ENCODE results near the gene PRXL2B.

PRXL2B gene

DNA sequence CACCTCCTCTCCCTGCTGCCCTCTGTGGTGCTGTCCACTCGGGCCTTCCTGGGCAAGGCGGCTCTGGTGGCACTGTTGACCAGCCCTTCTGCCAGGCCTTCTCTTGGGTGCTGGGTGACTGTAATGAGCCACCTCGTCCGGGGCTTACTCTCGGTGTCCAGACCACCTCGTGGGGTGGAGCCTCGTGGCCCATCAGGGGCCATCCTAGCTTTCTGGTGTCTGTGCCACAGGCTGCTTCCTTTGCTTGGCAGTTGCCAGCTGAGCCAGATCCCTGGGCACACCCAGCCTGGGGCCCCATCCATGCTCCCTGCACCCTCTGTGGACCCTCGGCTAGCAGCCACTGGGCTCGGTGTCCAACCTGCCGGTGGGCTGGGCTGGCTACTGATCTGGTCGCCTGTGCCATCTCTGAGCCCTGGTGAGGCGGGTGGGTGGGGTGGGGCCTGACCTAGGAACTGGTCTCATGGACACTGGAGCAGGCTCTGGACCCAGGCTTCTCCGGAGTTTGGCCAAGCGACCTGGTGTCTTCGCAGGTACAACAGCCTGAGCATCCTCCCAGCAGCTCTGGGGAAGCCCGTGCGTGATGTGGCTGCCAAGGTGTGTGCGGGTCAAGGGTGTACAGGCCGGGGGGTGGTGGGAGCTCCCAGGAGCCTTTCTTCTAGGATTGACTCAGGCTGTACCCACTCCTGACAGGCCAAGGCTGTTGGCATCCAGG is 1.4 kb downstream of the PRXL2B start:
- DNase-seq: no peak

DNA sequence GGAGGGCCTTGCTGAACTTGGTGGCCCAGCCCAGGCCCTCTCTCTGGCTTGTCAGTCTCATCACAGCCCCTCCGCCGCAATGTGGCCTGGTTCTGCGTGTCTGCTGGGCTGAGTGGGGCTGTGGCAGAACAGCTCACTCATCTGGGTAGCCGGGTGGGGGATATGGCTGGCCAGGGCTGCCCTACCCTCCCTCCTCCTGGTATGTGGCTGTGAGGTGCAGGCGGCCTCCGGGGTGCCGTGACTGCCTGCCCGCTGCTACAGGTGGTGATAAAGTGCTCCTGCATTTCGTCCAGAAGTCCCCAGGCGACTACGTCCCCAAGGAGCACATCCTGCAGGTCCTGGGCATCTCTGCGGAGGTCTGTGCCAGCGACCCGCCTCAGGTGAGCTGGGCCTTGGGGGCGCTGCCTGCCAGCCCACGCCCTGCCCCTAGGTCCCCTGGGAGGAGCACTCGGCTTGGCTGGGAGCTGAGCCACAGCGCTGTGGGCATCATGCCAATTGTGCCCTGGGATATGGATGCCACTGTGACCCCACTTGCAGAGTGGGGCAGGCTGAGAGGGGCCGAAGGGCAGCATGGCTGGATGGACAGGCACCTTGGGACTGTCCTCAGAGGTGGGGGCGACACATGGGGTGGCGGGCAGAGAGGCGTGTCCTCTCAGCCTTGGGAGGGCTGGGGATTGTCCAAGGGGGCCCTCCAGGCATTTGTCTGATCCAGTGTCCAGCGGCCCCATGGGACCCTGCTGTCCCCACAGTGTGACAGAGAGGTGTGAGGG is 2.3 kb downstream of the PRXL2B start:
- DNase-seq: no peak

DNA sequence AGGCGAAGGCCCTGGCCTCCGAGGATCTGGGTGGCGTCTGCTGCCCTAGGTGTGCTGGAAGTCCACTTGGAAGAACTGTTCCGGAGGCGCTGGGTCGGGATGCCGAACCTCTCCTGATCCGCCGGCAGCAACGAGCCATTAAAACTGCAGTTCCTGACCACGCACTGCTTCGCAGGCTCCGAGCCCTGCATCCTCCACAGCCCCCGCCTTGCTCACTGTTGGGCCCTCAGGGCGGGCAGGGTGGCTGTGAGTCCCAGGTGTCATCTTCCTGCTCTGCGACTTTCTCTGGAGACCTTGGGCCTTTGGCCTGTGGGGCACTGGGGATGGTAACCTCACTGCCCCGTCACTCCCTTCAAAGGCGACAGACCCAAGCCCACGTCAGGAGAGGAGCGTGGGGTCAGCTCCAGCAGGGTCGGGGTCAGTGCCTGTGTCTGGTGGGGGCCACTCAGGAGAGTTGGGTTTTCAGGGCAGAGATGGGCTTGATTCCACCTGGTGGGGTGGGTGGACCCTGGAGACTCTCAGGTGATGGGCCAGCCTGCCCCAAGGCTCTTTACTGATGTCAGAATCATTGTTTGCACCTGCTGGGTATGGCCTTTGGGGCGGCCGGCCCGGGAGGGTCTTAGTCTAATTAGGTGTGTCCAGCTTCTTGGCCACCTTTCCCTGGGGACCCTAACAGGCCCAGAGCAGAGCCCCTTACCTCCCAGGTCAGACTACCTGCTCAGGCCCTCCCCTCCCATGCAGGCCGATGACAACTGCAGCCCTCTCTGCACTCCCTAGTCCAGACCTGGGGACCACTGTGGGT is 3.1 kb downstream of the PRXL2B start:
- no peak for DNase-seq

DNA sequence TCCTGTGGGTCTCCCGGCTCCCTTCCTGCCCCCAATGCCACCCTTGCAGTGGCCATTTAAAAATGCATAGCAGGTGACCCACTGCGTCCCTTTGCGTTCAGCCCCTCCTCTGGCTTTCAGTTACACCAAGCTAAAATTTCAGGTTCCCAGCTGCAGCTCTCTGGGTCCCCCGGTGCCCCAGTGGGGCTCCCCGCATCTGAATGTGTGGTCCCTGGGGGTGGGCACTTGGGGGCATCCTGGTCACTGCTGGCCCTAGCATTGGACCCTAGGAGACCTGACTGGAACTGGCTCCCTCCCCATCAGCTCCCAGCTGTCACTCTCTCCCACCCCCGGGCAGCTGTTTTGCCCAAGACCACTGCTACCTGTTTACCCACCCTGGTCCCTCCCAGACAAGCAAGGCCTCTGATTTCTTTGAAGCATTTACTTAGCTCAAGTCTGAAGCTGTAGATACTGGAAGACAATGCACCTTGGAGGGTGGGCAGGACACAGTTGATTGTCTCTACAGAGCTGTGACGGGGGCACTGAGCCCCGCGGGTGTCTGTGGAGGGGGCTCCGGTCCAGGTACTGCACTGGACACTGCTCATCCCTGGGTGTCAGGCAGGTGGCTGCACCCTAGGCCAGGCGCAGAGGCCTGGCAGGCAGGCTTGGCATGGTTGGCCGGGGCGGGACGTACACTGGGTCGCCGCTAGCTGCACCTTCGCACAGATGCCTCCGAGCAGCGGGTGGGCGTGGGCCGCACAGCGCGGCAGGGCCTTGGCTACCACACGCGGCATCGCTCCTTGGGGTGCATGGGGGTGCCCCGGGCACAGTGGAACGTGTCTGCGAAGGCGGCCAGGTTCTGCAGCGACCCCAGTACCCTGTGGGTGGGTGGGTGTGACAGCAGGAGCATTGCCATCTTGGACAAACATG is 3.9 kb downstream of the PRXL2B start:
- no peak for DNase-seq

DNA sequence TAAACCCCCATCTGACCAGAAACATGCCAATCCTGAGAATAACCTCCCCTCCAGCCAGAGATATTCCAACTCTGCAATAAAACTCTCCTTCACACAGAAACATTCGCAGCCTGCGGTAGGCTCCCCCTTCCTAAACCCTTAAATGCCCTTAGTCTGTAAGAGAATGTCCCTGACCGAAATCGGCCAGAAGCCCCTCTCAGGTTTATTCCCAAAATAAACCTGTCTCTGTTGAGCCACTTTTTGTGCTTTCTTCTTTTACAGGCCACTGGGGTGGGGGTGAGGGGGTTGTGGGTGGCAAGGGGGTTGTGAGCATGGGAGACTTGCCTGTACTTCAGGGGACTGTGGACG is 4.6 kb downstream of the PRXL2B start:
- no peak for DNase-seq

DNA sequence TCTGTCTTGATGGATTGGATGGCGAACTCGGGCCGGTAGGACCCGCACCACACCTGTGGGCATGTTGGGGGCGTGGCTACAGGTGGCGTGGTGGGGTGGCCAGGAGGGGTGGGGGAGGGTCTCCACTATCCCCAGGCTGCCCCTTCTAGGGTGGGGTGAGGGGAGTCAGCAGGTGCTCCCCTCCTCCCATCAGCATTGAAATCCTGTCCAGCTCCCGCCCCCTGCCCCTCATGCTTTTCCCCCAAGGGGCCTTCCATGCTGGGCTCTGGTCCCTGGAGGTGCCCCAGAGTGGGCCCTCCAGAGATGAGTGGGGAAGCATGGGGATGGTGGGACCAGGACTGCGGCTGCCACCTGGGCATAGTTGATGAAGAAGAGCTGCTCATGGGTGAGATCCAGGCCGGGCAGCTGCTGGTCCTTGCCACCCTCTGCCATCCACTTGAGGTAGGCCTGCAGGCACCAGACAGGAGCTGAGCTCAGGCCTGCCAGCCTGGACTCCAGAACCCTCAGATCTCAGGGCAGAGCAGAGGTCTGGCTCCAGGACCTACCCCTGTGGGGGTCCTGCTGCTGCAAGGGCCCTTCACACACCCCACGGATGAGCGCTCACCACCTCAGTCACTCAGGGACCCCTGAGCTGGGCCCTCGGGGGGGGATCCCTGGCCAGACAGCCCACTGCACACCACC is 5.1 kb downstream of the PRXL2B start:
- DNase-seq: no peak

DNA sequence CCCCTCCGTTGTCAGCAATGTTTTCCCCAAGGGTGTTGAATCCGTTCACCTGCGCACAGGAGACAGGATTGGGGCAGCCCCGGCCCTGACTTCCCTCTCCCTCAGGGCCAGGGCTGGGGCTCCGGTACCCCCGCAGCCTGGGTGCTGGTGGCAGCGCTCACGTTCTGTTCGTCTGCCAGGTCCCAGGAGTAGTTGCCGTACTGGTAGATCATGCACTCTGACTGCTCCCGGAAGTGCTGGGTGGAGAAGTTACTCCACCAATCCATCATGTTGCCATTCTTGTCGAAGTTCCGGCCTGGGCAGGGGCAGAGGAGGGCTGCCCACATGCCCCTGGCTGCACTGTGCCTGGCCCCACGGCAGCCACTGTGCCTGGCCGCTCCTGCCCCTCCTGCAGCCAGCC is 6.1 kb downstream of the PRXL2B start:
- DNase-seq: no peak

DNA sequence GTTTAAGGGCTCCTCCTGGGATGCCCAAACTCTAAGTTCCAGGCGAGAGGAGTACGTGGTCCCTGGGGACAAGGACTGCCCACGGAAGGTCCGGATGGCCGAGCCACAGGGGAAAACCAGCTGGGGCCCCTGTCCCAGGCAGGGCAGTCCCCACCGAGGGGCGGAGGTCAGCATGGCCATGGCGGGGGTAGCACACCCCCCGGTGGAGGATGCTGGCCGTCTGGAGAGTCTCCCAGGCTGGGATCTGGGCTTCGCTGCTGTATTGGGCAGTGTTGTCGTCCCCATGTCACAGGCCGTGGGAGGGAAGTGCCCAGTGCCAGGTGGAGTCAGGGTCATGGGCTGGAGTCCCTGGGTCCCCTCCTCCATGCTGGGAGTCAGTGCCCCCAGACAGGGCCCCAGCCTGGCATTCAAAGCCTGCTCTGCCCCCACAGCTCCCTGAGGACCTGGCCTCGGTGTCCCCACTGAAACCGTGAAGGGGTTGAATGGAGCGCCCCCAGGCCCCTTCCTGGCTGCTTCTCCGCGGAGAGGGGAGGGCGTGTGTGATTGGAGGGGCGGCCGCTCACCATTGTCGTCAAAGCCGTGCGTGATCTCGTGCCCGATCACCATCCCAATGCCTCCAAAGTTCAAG is 6.8 kb downstream of the PRXL2B start:
- no peak for DNase-seq

DNA sequence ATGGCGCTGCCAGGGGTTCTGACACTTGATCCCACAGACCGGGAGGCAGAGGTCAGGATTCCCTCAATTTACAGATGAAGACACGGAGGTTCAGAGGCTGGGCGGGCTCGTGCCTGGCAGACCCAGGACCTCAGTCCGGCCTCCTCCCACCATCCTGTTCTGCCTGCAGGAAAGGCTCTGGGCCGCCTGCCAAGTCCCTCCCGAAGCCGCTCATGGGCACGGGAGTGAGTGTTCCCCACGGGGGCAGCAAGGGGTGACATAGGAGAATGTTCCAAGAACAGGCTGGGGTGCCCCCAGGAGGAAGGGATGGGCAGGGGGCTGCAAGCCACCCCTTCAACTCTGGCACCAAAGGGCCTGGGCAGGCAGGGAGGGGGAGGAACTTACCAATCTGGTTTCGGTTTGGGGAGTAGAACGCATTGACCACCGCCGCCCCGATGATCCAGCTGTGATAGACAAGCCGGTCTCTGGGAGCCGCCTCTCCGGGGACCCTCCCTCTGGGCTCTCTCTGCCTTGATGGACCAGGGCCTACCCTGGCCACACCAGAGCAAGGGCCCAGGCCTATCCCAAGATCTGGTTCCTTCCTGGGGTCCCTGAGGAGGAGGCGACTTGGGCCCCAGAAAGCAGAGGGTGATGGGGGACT is 7.5 kb downstream of the PRXL2B start:
- DNase-seq: no peak

DNA sequence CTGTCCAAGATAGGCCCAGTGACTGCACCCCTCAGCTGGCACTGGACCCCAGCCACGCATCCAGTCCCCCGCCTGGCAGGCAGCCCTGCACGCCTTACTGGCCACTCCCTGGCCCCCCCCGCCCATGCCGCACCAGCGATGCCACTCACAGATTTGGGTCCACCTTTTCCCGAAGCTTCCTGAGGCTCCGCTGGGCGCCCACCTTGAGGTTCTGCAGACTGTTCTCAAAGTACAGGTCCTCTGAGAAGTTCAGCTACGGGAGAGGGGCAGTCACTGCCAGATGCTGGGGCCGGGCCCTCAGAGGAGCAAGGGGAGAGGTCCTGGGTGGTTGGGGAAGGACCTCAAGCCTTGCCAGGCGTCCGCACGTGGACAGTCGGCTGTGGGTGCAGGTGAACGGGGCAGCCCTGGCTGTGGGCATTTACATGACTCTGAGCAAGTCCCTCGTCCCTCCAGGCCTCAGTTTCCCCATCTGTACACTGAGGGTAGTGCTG is 8.1 kb downstream of the PRXL2B start:
- DNase-seq: no peak

DNA sequence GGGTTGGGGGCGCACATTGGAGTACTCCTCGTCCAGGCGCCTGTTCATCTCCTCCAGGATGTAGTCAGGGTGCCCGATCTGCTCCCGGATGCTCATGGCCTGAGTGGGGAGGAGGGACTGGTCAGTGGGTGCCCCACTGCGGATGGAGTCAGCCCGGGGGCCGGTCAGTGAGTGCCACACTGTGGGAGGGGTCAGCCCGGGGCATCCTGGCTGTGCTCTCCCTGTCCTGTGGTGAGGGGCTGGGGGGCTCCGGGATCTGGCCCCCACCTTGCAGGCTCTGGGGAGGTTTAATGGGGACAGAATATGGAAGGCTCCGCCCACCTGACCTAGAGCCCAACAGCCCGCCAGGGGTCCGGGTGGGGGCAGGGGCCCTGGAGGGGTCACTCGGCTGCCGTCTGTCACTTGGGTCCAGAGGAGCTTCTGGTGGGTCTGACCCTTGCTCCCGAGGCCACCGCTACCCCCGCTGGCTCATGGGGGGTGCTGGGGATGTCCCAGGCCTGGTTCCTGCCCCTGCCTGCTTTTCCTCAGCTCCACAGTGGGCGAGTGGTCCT is 8.8 kb downstream of the PRXL2B start:
- DNase-seq: no peak

DNA sequence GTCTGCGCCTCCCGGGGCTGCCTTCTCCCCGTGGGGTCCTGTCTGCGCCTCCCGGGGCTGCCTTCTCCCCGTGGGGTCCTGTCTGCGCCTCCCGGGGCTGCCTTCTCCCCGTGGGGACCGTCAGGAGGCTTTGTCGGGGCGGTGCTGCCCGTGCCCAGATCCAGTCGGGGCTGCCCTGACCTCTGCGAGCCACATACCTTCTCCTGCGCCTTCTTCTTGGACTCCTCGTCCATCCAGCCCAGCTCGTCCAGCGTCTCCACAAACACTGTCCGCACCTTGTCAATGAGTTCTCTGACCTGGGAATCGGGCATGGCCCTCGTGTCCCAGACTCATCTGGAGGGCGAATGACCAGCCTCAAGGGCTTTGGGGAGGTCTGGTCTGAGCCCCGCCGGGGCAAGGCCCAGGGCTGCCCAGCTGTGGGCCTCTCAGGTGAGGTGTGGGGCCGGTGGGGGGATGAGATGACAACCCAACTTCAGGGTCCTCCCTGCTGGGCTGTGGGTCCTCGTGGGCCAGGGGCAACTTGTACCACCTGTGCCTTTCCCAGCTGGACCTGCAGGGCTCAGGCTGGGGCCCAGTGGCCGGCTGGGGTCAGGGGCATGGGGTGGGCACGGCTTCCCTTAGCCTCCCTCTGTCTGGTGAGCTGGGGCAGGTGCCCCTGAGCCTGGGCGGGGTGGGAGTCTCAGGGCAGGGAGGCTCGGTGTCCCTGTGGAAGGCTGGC is 9.4 kb downstream of the PRXL2B start:
- DNase-seq: no peak

DNA sequence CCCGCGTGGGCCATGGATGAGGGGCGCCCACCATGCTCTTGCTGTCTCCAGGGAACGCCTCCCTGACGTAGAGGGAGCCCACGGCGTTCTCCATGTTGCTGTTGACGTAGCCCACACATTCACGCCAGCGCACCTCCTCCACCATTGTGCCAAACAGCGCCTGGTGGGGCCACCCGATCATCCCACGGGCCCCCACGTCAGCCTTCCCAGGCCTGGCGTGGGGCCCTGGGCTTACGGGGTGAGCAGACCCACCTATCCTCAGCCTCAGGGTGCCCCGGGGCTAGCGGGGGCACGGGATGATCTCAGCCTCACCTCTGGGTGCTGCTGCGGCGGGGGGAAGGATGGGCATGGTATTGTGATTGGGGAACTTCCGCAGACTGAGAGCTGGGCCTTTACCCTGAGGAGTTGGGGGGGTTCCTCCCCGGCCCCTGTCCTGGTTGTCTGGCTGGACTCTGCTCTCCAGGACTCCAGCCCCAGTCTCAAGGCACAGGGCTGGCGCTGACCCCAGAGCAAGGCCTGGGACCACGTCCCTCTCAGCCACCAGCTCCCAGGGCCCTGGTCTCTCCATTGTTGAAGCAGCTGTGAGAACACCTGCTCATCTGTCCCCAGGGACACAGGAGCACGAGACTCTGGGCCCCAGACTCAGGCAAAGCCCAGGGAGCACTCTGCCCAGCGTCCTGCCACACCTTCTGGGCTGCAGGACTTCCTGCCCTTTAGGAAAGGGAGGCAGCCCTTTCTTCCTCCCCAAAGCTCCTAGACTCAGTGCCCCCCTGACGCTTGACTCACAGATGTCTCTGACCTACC is 10.2 kb downstream of the PRXL2B start:
- DNase-seq: no peak

DNA sequence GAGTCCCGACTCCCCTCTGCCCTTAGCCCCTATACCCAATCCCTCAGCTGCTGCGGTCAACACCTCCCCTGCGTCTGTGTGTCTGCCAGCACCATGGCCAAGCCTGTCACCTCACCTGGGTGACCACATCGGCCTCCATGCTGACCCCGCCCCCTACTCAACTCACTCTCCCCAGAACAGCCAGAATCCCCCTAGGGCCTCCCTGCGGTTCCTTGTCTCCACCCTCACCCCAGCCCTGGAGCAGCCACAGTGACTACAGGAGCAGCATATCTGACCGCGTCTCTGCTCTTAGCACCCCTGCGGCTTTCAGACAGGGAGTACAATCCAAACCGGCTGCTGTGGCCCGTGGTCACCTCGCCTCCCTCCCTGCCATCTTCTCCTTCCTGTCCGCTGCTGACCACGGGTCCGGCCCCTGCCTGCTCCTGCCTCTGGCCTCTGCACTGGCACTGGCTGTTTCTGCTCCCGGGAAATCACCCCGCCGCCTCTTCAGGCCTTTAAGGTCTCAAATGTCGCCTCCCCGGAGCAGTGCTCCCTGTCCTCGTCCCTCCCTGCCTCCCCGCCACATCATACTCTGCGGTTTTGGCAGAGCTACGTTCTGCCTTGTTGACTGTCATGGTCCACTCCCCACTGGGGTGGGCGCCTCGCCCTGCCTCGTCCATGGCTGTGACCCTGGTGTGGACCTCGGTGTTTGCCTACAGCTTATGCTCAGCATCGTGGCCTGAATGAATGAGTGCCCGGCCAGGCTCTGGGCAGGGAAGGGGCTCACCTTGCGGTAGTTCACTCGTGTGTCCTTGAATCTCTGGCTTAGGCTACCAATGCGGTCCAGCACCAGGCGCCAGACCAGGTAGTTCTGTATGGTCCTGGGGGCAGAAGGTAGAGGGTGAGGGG is 11.1 kb downstream of the PRXL2B start:
- DNase-seq: no peak

DNA sequence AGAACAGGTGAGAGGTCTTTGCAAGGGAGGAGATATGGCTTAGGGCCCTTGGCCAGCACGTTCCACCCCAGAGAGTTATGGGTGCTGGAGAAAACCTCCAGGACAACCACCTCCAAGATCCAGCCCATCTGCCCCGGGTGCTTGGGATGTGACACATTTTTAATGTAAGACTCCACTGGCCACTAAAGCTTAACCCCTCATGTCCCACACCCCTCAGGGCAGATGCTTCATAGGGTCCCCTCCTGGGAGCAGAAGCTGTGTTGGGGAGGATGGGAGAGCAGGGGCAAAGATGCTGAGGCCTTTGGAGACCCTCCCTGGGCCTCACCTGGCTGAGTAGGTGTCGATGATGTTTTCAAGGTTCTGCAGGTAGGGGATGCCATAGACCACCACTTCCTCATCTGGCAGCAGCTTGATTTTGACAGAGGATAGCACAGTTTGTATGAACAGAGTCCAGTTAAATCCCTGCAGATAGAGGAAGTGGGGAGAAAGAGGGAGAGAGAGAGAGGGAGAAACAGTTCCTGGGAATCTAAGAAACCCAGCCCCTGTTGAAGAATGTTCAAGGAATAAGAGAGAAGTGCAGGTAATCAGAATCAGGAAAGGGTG is 11.9 kb downstream of the PRXL2B start:
- DNase-seq: no peak

DNA sequence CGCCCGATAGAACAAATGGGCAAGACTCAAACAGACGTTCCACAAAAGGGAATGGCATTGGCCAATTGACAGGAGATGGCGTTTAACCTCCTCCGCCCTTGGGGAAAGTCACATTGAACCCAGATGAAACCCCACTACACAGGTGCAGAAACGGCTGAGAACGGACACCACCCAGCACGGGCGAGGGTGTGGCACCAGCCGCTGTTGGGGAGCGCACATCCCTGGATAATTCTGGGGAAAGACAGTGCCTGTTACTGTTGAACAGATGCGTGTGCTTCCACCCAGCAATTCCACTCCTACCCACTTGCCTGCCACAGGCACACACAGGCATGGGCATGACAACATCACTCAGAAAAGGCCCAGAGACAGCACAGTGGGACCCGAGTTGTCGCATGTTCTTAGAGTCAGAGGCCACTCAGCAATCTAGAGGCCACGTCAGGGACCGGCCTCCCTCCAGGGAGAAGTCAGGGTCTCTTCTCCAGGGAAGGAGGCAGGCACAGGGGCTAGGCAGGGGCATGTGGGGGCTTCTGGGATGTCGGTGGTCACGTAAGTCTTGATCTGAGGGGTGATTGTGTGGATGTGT is 15.2 kb downstream of the PRXL2B start:
- no peak for DNase-seq

DNA sequence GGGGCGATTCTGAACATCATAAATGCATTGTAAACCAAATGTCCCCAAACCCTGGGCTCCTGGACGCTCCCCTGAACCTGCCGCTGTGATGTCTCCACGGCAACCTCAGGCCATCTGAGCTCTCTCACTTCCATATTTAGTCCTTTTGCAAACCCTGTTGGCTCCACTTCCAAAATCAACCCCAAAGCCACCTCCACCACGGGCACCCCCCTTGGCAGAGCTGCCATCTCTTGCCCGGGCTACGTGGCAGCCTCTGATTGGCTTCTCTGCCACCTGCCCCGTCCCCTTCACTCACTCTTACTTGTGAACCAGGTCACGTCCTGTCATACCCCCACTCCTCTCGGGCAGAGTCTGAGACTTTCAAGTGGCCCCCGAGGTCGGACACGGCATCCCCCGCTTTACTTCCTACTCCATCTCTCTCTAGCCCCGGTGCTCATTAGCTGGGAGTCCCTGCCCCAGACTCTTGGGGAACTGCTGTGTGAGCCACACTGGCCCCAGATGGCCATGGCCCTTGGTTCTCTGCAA is 15.8 kb downstream of the PRXL2B start:
- no peak for DNase-seq

Measured in stimulated activated CD4-positive, alpha-beta T cell treated with anti-CD3 and anti-CD28 coated beads, Interleukin-15, amount 100 ng/mL, for 24 hours (primary cell).